Keratinocyte (primary cell): ENCODE results near the gene KCNMA1.

Experiments used
- CTCF ChIP-seq, 3 experiments: IDR thresholded peaks in 1 of 3; conservative IDR thresholded peaks in 1 of 3; optimal IDR thresholded peaks in 1 of 3; 2 replicates in 2 of 3; 3 replicates in 1 of 3; pipeline versions ENCODE3 to v1.5.1; 2011; ENCODE audit warnings: low read length in 3 of 3, mild to moderate bottlenecking in 3 of 3, moderate library complexity in 2 of 3, control low read depth in 1 of 3, inconsistent platforms in 1 of 3; ENCODE audit not compliant: insufficient read depth in 2 of 3; ENCODE audit errors: extremely low read depth in 1 of 3
- EZH2 ChIP-seq: IDR thresholded peaks from one replicate; pipeline ENCODE4 v1.6.1; 2012; ENCODE audit warnings: inconsistent platforms, mild to moderate bottlenecking, low read length, moderate library complexity

DNA sequence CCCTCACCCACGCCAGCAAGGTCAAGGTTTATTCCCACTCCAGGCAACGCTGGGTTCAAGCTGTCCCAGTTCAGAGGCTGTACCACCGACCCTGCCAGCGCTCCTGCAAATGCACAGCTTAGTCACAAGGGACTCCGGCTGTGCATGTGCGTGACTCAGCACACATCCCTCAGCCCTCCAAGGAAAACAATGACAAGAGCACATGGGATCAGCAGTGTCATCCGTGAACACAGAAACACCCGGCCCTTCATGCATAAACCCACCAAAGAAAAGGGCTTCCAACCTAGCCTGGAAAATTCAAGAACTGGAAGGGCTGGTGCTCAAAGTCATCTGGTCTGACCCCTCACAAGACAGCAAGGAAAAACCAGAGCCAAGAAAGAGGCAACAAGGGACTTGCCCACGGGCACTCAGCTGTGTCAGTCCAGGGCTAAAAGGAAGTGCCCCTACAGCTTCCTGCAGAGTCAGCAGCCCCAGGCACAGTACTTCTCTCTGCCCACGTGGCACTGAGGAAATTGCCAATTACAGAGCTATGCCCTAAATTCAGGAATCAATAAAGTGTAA lies 106.1 kb downstream of the KCNMA1 start:
- no peak for TF ChIP-seq EZH2
- TF ChIP-seq CTCF (optimal IDR thresholded peaks at IDR 0.05 in 1 of 3, IDR thresholded peaks at IDR 0.05 in 1 of 3, conservative IDR thresholded peaks at IDR 0.05 in 1 of 3; ENCODE audit: extremely low read depth in 1 of 3, insufficient read depth in 2 of 3, low read length in 3 of 3) = no peak
